ENCODE results near the gene LIN54. TPM values are rescaled to one million over a fixed set of nuclear protein-coding genes. Genes with fewer than 3 reads are reported as not detected.

Gene LIN54
- total and polyA plus RNA-seq, 3 donors from 2014 or later, result 13.2 to 14.6 (median 14.5) TPM

DNA sequence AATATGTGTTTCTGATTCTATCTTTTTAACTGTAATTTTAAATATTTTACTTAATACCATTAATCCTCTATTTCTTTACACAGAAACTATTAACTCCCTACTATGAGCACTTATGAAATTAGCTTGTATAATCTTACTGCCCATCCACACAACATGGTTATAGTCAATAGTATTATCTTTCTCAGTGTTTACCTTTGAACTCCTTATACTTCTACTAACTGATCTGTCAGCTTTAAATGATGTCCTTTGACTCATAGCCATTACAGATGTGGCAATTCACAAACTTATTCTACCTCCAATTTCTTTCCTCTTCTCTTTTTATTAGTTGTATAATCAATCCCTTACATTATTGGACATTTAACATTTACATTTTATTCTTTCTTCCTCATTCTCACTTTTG lies 125.2 kb downstream of the LIN54 start:
- Histone ChIP-seq H3K27ac (no peak overlapping the region), H3K27me3 (no peaks in the 10 kb centered on the region), H3K36me3 (ENCODE audit: low read depth, missing control alignments) (no peaks in the 10 kb centered on the region), H3K9me3 (no peaks in the 10 kb centered on the region), H3K4me3 (no peak overlapping the region), H3K4me1 (peaks cover 18% of the 10 kb centered on the region)
- intact Hi-C loops (cut with DNase I; ENCODE audit: low total_unique reads), result no loop called here
- no peak for TF ChIP-seq POLR2A (IDR thresholded peaks at IDR 0.05)
- TF ChIP-seq, protein P1, sequence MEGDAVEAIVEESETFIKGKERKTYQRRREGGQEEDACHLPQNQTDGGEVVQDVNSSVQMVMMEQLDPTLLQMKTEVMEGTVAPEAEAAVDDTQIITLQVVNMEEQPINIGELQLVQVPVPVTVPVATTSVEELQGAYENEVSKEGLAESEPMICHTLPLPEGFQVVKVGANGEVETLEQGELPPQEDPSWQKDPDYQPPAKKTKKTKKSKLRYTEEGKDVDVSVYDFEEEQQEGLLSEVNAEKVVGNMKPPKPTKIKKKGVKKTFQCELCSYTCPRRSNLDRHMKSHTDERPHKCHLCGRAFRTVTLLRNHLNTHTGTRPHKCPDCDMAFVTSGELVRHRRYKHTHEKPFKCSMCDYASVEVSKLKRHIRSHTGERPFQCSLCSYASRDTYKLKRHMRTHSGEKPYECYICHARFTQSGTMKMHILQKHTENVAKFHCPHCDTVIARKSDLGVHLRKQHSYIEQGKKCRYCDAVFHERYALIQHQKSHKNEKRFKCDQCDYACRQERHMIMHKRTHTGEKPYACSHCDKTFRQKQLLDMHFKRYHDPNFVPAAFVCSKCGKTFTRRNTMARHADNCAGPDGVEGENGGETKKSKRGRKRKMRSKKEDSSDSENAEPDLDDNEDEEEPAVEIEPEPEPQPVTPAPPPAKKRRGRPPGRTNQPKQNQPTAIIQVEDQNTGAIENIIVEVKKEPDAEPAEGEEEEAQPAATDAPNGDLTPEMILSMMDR (IDR thresholded peaks at IDR 0.05), result no peak
- no peak for DNase-seq

Small RNA genes lying within 50 kb of the gene (small RNA-seq; reads per million reads assigned to genes)
- gene RF00019 (0 reads per million in 2 donors), gene RNU6-615P (0 reads per million in 2 donors)

Other genes with a start within 250 kb of the LIN54 start
- gene SCD5, start 212.0 kb downstream of the LIN54 start, total RNA-seq, result 100 to 1,000 TPM; 149 to 161 TPM
- 76.4 TPM for gene SCD5, start 212.0 kb downstream of the LIN54 start, polyA plus RNA-seq (ENCODE audit: insufficient read depth, low read depth, low replicate concordance)
- gene SEC31A, start 119.7 kb downstream of the LIN54 start, total RNA-seq, result 100 to 1,000 TPM; 168 to 191 TPM
- 131 TPM for gene SEC31A, start 119.7 kb downstream of the LIN54 start, polyA plus RNA-seq (ENCODE audit: insufficient read depth, low read depth, low replicate concordance)
- 10 to 100 TPM; 21.7 to 29.0 TPM for gene THAP9, start 110.1 kb downstream of the LIN54 start, total RNA-seq
- 18.0 TPM for gene THAP9, start 110.1 kb downstream of the LIN54 start, polyA plus RNA-seq (ENCODE audit: insufficient read depth, low read depth, low replicate concordance)
- gene COPS4, start 24.4 kb upstream of the LIN54 start, total RNA-seq, result 100 to 1,000 TPM in 1 of 2 donors, 10 to 100 TPM in 1; 73.2 to 100 TPM
- gene COPS4, start 24.4 kb upstream of the LIN54 start, polyA plus RNA-seq (ENCODE audit: insufficient read depth, low read depth, low replicate concordance), result 87.6 TPM
- gene PLAC8, start 103.9 kb upstream of the LIN54 start, total RNA-seq, result 1 to 10 TPM in 1 of 2 donors, under 1 TPM in 1; 0.55 to 1.3 TPM
- 2.0 TPM for gene PLAC8, start 103.9 kb upstream of the LIN54 start, polyA plus RNA-seq (ENCODE audit: insufficient read depth, low read depth, low replicate concordance)

Data from testis (tissue), 3 donors.